Lower leg skin (tissue), 4 donors: ENCODE data around the gene CLEC4F. TPM values are rescaled to one million over a fixed set of nuclear protein-coding genes. Genes with fewer than 3 reads are reported as not detected.

Experiments
- DNase-seq, 2 donors: peaks; one replicate each; pipeline ENCODE4 v3.0.0-alpha.2; 2019; ENCODE audit warnings: low spot score in 2 of 2
- H3K4me3 ChIP-seq: fragments of 200-600 bp; sonication (generic); 2 replicates; pipeline ENCODE4 v1.5.1; 2017; ENCODE audit warnings: mild to moderate bottlenecking, low read depth; ENCODE audit not compliant: poor library complexity, severe bottlenecking
- POLR2A ChIP-seq, 2 donors: fragments of 450-650 bp; IDR thresholded peaks; one replicate each; pipeline ENCODE4 v1.6.1; 2016 to 2017; ENCODE audit warnings: antibody characterized with exemption in 2 of 2, mild to moderate bottlenecking in 1 of 2, moderate library complexity in 1 of 2
- WGBS, 2 donors: methylation state at CpG; one replicate each; pipeline ENCODE4 v1.1.5; 2018; 5-methylcytosine and 5-hydroxymethylcytosine counted together
- intact Hi-C: fragments of 100-400 bp; cut with DNase I; formaldehyde crosslinking; loops from one replicate; pipeline ENCODE4 v1.15.0; 2023; ENCODE audit warnings: low total_unique reads
- total RNA-seq, 4 donors: library from RNA; depleted of rRNA; stranded (reverse); fragments of >200 nt; gene quantifications; one replicate each; pipeline ENCODE4 v1.1.0, GENCODE V29; 2016
- TF ChIP-seq, protein P1 (sequence below), 3 donors: fragments of 450-650 bp; IDR thresholded peaks; one replicate each; pipeline ENCODE4 v1.5.1; 2016; ENCODE audit warnings: antibody characterized with exemption in 3 of 3, mild to moderate bottlenecking in 3 of 3, moderate library complexity in 2 of 3

Gene CLEC4F
- total RNA-seq, 4 donors from 2014 or later, result 0.42 to 1.2 (median 0.82) TPM

GRCh38 chr2:70779911-70780545 lies 40.4 kb downstream of the CLEC4F start:
- TF ChIP-seq, protein P1, sequence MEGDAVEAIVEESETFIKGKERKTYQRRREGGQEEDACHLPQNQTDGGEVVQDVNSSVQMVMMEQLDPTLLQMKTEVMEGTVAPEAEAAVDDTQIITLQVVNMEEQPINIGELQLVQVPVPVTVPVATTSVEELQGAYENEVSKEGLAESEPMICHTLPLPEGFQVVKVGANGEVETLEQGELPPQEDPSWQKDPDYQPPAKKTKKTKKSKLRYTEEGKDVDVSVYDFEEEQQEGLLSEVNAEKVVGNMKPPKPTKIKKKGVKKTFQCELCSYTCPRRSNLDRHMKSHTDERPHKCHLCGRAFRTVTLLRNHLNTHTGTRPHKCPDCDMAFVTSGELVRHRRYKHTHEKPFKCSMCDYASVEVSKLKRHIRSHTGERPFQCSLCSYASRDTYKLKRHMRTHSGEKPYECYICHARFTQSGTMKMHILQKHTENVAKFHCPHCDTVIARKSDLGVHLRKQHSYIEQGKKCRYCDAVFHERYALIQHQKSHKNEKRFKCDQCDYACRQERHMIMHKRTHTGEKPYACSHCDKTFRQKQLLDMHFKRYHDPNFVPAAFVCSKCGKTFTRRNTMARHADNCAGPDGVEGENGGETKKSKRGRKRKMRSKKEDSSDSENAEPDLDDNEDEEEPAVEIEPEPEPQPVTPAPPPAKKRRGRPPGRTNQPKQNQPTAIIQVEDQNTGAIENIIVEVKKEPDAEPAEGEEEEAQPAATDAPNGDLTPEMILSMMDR (IDR thresholded peaks at IDR 0.05), result no peak
- TF ChIP-seq POLR2A (IDR thresholded peaks at IDR 0.05), result no peak
- 49 to 58% methylated on average over 8 of the region's 8 CpGs for WGBS, 2 donors
- no peak for DNase-seq
- intact Hi-C loops, result no loop called here
- no peak overlapping the region for H3K4me3 ChIP-seq

GRCh38 chr2:70779491-70779890 lies 40.9 kb downstream of the CLEC4F start:
- TF ChIP-seq, protein P1 (IDR thresholded peaks at IDR 0.05), result no peak
- TF ChIP-seq POLR2A (IDR thresholded peaks at IDR 0.05), result no peak
- 55 to 58% methylated on average over 3 of the region's 3 CpGs for WGBS, 2 donors
- no peak for DNase-seq
- intact Hi-C loops, result no loop called here
- no peak overlapping the region for H3K4me3 ChIP-seq

DNA sequence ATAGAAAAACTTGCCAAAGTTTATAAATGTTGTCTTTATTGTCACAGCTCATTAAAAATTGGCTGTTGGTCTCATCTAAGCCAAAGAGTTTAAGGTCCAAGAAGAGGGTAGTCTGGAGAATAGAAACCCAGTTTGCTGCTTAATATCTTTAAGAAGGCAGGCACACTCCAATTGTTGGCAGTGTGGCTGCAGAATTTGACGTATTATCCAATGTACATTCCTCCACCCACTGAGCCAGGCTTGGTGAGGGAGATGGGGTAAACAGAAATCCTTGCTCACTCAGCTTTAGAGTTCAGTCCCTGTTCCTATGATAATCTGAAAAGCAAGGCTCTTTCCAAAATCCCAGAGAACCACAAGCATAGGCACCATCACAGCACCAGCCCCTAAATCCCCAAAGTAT lies 41.7 kb downstream of the CLEC4F start:
- TF ChIP-seq POLR2A (IDR thresholded peaks at IDR 0.05), result no peak
- TF ChIP-seq, protein P1 (IDR thresholded peaks at IDR 0.05), result no peak
- no peak for DNase-seq
- WGBS, 2 donors, result 53 to 58% methylated on average over 1 of the region's 1 CpG
- intact Hi-C loops, result no loop called here
- H3K4me3 ChIP-seq, result no peak overlapping the region

DNA sequence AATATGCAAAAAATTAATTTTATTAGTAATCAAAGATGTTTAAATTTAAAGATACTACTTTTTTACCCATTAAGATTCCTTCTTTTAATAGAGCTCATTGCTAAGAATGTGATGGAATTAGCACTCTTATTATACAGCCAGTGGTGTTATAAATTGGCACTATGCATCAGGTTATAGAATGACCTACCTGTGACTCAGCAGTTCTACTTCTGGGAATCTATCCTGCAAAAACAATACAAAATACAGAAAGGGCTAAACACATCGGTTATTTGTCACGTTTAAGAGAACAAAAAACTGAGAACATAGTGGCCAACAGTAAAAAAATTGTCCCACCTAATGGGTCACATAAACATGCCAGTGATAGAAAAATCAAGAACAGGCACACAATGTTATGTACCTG lies 42.9 kb downstream of the CLEC4F start:
- no peak for TF ChIP-seq POLR2A (IDR thresholded peaks at IDR 0.05)
- TF ChIP-seq, protein P1 (IDR thresholded peaks at IDR 0.05), result no peak
- DNase-seq, result no peak
- intact Hi-C loops, result no loop called here
- 48 to 55% methylated on average over 2 of the region's 2 CpGs for WGBS, 2 donors
- H3K4me3 ChIP-seq, result no peak overlapping the region

DNA sequence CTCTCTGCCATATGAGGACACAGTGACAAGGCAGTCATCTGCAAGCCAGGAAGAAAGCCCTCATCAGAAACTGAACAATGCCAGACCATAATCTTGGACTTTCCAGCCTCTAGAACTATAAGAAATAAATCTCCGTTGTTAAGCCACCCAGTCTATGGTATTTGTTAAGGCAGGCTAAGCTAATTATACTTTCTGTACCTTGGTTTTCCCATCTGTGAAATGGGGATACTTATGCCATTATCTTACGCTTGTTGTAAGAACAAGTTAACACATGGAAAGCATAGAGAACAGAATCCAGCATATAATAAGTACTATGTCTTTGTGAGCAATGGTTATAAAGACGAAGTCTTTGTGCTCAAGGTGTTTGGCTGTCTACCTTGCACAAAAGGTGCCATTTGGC lies 44.1 kb downstream of the CLEC4F start:
- H3K4me3 ChIP-seq, result no peak overlapping the region
- DNase-seq, result no peak
- no peak for TF ChIP-seq POLR2A (IDR thresholded peaks at IDR 0.05)
- intact Hi-C loops, result no loop called here
- 91 to 96% methylated on average over 3 of the region's 3 CpGs for WGBS, 2 donors

DNA sequence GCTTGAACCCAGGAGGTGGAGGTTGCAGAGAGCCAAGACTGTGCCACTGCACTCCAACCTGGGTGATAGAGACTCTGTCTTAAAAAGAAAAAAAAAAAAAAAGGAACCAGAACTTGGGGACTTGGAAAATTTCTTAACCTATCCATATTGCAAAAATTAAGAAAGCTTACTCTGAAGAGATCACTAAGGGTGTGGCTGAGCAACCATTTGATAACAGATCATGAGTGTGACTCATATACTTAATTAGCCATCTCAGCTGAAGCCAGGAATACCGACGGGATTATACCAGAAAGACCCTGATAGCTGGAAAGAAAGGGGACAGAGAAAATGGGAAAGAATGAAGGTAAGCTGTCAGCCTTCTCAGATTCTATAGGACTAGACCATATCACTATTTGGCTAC lies 45.3 kb downstream of the CLEC4F start:
- H3K4me3 ChIP-seq, result no peak overlapping the region
- 21 to 34% methylated on average over 2 of the region's 2 CpGs for WGBS, 2 donors
- intact Hi-C loops, result no loop called here
- no peak for TF ChIP-seq POLR2A (IDR thresholded peaks at IDR 0.05)
- TF ChIP-seq, protein P1 (IDR thresholded peaks at IDR 0.05), result no peak
- DNase-seq, result no peak
